ENCODE results near the gene PCLO.
A peak's percentile ranks its signal among the peaks of the same experiment; 100 is the strongest.

The PCLO gene

GRCh38 chr7:82745117-82745516 lies 417.6 kb downstream of the PCLO start:
- H3K4me3 ChIP-seq (ENCODE audit: control insufficient read depth, low read depth, low read length) = no peak overlapping the region
- DNase-seq (ENCODE audit: low read depth) = no peak
- TF ChIP-seq CTCF (conservative IDR thresholded peaks at IDR 0.05; ENCODE audit: control insufficient read depth, insufficient read depth, low read depth, low read length) = no peak

- TF ChIP-seq CTCF (conservative IDR thresholded peaks at IDR 0.05; ENCODE audit: control insufficient read depth, insufficient read depth, low read depth, low read length) = no peak
Observed at GRCh38 chr7:82742163-82742562, 420.5 kb downstream of the PCLO start.

GRCh38 chr7:82741493-82741892 lies 421.2 kb downstream of the PCLO start:
- H3K4me3 ChIP-seq (ENCODE audit: control insufficient read depth, low read depth, low read length) = no peak overlapping the region
- TF ChIP-seq CTCF (conservative IDR thresholded peaks at IDR 0.05; ENCODE audit: control insufficient read depth, insufficient read depth, low read depth, low read length) = no peak
- no peak for DNase-seq (ENCODE audit: low read depth)

More at GRCh38 chr7:82742163-82742562, 420.5 kb downstream of the PCLO start:
- no peak overlapping the region for H3K4me3 ChIP-seq (ENCODE audit: control insufficient read depth, low read depth, low read length)
- no peak for DNase-seq (ENCODE audit: low read depth)

GRCh38 chr7:82740246-82740848 lies 422.3 kb downstream of the PCLO start:
- no peak overlapping the region for H3K4me3 ChIP-seq (ENCODE audit: control insufficient read depth, low read depth, low read length)
- TF ChIP-seq CTCF (conservative IDR thresholded peaks at IDR 0.05; ENCODE audit: control insufficient read depth, insufficient read depth, low read depth, low read length) = peak; percentile 88
- peak; percentile 64 for DNase-seq (ENCODE audit: low read depth)

- no peak overlapping the region for H3K4me3 ChIP-seq (ENCODE audit: control insufficient read depth, low read depth, low read length)
- no peak for DNase-seq (ENCODE audit: low read depth)
- TF ChIP-seq CTCF (conservative IDR thresholded peaks at IDR 0.05; ENCODE audit: control insufficient read depth, insufficient read depth, low read depth, low read length) = no peak
Observed at GRCh38 chr7:82736633-82737032, 426.1 kb downstream of the PCLO start.

- DNase-seq (ENCODE audit: low read depth) = no peak
- no peak overlapping the region for H3K4me3 ChIP-seq (ENCODE audit: control insufficient read depth, low read depth, low read length)
- TF ChIP-seq CTCF (conservative IDR thresholded peaks at IDR 0.05; ENCODE audit: control insufficient read depth, insufficient read depth, low read depth, low read length) = no peak
Observed at GRCh38 chr7:82732677-82733076, 430.0 kb downstream of the PCLO start.

Measured in fibroblast of mammary gland (primary cell).